HG03442 (cell line): ENCODE data around the gene CATSPERB.

Experiments
- ATAC-seq: cut with Tn5 transposase; IDR thresholded peaks from one replicate; pipeline ENCODE4 v1.9.1; 2021; ENCODE audit warnings: mild to moderate bottlenecking, moderate library complexity; ENCODE audit not compliant: unreplicated experiment

Gene CATSPERB, protein sequence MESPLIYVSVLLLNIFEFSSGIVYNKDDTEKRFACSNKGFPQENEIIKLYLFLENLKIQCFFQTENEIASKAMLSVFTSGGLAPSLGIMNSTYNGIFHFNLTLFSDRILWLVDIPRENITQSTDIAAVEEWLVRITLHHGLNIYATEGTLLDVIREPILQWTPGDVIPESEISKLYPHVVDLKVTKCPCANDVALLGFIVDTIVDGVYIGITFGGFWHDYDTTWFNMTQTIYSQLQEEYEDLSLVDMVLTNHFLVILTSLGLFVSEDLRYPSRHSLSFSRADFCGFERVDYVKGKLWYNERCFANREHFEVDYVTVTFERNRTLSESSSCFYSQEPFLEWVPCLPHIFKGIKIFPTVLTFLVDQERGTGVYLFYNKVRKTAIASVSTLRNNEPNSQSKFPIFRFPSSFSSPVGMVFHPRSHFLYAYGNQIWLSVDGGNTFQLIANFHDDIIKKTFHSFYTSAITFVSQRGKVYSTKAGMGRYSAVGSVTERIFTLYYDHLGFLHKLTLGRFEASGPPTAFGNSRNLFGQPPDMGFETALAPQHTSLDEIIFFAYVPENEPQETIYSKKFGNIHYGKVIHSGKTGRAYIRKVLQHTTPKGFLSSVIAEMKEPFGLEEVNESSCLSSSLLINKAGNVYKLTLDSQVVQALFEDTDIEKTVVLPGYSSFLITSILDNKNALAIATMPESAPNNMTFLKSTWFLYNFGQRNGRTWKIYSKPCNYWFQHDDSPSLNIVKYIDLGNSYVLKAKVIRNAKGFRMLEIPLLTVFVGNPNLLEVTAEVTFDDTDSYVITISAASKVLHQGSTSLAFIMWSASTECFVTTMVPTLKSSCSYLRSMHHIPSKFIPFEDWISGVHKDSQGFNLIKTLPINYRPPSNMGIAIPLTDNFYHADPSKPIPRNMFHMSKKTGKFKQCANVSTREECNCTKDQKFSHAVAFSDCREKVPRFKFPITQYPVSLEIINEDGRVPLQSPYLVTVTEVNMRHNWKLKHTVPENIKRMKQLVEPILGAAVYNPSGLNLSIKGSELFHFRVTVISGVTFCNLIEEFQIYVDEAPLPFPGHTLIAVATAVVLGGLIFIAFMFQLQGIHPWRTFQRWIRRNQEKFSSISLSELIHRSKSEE

GRCh38 chr14:91731986-91732385, at the start of gene CATSPERB:
CATSPERB (minus strand) TSS chr14:91732086; CDS start chr14:91729479, 2,607 bp downstream.
- no peak for ATAC-seq

- no peak for ATAC-seq
These were observed 48.6 kb upstream of the CATSPERB start for GRCh38 chr14:91780452-91780851.

DNA sequence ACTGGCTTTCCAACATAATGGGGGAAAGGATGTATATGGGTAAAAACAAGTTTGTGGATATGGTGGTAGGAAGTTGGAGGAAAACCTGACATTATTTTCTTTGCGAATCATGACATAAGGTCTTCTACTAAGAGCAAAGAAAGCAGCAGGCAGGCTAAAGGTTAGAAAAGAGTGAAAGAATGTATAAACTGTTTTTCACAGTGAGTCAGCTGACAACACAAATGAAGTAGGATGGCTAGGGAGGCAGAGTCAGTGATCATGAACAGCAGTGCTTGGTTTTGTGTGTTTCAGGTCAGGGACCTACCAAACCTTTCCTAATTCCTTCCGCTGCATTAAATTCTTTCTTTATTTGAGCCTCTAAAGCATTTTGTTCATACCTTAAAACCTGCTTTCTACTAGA, 46.3 kb upstream of the CATSPERB start:
- ATAC-seq: no peak

GRCh38 chr14:91774140-91775096, 42.5 kb upstream of the CATSPERB start:
- no peak for ATAC-seq

DNA sequence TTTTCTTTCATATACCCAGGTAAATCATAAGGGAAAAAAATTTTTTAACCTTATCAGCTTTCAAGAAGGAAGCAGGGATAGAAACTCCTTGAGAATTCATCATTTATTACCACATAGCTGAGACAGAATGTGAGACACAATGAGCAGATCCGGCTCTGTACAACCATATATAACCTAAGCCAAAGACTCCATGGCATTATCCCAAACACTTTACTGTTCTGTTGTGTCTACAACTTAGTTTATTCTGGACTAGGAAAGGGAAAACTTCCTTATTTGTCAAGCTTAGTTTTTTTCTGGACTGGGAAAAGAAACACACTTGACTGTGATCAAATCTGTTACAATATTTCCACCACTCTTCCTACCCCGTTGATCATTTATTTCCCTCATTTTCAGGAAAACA, 38.3 kb upstream of the CATSPERB start:
- ATAC-seq: no peak

DNA sequence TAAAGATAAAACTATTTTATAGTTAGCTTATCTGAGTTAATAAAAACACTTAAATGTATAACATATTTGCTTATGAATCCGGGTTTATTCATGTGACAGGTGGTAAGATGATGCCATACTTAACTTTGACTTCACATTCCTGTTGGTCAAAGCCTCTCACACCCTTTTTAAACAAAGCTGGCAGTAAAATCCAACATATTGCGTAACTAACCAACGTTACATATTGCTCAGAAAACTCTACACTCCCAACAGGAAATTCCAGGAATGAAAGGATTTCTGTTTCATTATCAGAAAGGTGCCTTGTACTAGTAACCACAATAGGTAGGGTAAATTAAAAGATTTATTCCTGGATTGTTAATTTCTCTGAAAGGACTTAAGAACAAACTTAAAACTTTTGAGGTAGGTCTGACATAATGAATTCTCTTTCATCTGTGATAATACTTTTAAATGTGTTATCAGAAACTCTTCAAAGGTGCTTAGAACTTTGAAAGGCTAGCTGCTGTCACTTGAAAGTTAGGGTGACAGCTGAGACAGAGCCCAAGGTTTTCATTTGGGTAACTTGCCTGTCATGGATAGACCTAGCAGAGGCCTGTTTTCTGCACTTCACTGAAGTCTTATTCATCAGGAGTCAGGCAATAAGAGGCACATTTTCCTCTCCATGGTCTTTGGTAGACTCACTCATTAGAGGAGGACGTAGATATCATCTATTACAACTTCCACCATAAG, 23.8 kb upstream of the CATSPERB start:
- no peak for ATAC-seq

GRCh38 chr14:91754819-91755218, 22.9 kb upstream of the CATSPERB start:
- no peak for ATAC-seq

GRCh38 chr14:91754185-91754584, 22.3 kb upstream of the CATSPERB start:
- no peak for ATAC-seq

DNA sequence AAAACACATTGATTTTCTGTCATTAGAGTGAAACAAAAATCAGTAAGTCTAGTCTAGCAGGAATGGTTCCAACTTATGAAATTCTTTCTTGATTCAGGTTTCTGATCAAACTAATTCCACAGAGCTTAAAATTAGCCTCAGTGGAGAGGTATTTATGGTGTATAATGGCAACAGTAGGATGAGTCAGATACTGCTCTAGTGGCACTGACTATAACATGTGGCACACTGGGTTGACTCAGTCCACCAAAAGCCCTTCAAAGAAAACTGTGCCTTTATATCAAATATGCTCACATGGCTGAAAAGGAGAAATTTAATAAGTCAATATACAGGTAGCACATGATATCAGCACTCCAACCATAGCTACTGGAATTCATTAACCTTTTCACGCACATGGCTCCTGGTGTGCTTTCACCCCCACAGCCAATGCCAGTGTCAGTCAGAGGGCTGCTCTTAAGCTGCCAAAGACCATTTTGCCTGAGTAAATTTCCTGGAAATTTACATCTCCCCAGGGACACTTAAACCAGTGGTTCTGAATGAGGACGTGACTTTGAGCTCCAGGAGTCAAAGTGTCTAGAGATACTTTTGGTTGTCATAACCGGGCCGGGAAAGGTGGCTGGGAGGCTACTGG, 21.7 kb upstream of the CATSPERB start:
- ATAC-seq: no peak

GRCh38 chr14:91752961-91753360, 21.1 kb upstream of the CATSPERB start:
- no peak for ATAC-seq

DNA sequence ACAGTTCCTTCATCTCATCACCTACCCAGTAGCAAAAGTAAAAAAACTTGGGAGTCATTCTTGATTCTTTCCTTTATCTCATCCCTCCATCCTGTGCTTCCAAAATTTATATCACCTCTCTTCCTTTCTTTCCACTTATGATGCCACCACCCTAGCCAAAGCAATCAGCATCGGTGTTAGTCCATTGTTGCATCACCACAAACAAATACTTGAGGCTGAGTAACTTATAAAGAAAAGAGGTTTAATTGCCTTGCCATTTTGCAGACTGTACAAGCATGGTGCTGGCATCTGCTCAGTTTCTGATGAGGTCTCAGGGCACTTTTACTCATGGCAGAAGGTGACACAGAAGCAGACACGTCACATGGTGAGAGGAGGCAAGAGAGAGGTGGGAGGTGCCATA, 19.8 kb upstream of the CATSPERB start:
- ATAC-seq: no peak

- ATAC-seq: no peak
These were observed 18.8 kb upstream of the CATSPERB start for GRCh38 chr14:91750634-91751198.

- no peak for ATAC-seq
These were observed 18.0 kb upstream of the CATSPERB start for GRCh38 chr14:91749868-91750267.

DNA sequence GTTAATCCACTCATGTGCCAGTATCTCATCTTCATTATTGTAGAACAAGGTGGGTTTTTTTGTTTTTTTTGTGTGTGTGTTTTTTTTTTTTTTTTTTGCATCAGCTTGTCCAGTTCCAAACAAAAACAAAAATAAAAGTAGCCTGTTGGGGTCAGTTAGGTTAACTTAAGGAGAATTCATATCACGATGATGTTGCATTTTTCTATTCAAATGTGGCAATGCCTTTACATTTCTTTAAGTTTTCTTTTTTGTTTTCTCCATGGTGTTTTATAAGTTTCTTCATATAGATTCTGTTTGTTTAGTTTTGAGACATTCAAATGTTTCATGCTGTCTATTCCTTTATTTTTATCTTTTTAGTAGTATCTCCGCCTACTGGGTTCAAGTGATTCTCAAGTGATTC, 16.2 kb upstream of the CATSPERB start:
- no peak for ATAC-seq

DNA sequence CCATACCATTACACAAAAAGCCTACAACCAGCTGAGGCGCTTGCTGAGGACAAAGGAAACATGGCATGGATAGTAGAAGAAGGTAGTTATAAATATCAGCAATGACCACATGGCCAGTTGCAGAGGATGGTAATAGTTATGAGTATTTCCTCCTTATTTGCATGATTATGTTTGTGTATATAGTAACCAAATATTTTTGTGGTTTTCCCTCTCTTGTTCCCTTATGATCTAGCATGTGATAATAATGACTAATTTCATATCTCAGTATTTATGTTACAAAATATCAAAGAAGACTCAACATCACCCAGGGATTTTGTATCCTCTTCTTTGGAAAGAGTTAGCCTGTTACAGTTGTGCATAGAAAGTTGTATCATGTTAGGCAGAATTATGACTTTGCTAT, 13.5 kb upstream of the CATSPERB start:
- no peak for ATAC-seq

DNA sequence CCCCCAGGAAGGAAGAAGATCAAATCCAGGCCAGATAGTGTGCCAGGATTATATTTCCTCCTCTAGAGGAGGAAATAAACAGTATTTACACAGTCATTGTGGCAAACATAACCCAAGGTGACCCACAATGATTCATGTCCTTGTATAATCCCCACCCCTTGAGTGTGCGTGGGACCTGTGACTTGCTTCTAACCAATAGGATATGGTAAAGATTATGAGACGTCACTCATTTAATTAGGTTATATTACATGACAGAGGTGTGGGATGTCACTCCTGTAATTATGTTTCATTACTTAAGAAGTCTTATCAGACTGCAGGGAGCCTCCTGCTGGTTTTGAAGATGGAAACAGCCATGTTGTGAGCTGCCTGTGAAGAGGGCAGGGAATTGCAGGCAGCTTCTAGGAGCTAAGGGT, 12.2 kb upstream of the CATSPERB start:
- no peak for ATAC-seq

GRCh38 chr14:91743305-91743653, 11.4 kb upstream of the CATSPERB start:
- no peak for ATAC-seq

- ATAC-seq: no peak
These were observed 10.9 kb upstream of the CATSPERB start for GRCh38 chr14:91742621-91743304.
